ENCODE data around the gene PAX7.

PAX7 gene

DNA sequence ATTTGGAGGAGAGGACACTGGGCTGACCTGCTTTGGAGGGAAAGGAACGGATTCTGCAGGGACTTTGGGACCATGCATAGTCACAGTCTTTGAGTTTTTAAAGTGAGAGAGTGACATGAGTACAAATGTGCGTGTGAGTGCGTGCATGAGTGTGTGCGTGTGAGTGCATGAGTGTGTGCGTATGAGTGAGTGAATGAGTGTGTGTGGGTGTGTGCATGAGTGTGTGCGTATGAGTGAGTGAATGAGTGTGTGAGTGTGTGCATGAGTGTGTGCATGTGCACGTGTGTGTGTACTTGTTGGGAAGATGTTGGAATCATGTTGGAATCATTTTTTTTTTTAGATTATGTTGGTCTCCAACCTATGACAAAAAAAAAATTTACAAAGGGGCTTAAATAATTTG is 70.5 kb downstream of the PAX7 start:
- no peak for DNase-seq (ENCODE audit: low read depth in 2 of 2)

DNA sequence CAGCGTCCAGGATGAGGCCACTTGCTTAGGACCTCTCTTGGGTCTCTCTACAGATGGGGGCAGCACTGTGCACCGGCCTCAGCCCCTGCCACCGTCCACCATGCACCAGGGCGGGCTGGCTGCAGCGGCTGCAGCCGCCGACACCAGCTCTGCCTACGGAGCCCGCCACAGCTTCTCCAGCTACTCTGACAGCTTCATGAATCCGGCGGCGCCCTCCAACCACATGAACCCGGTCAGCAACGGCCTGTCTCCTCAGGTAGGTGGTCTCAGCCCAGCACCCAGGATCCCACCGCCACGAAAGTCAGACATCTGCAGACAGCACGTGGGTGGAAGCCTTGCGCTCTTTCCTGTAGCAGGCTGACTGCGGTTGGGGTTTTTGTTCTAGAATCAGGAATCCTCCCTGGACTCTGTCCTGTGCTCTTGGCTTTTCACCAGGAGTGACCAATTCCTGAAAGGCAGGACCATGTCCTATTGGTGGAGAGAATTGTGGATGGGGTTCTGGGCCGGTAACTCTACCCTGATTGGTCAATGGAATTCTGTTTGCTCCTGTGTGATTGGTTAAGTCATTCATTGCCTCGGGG is 72.5 kb downstream of the PAX7 start:
- DNase-seq (ENCODE audit: low read depth in 2 of 2) = no peak

DNA sequence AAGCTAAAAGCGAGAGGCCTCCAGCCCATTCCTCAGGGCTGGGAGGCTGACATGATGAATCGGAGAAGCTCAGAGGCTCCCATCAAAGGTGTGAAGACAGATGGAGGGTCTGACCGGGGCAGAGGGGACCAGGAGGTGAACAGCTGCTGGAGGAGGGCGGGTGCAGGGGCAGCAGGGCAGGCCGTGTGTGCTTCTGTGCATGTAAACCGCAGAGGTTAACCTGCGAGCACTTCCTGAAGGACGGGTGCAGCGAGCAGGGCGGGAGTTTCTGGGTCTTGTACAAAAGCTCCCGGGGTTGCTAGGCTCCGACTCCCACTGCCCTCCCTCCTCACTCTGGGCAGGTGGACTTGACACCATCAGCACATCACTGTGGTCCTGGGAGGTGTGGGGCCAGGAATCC is 75.2 kb downstream of the PAX7 start:
- DNase-seq (ENCODE audit: low read depth in 2 of 2) = no peak

DNA sequence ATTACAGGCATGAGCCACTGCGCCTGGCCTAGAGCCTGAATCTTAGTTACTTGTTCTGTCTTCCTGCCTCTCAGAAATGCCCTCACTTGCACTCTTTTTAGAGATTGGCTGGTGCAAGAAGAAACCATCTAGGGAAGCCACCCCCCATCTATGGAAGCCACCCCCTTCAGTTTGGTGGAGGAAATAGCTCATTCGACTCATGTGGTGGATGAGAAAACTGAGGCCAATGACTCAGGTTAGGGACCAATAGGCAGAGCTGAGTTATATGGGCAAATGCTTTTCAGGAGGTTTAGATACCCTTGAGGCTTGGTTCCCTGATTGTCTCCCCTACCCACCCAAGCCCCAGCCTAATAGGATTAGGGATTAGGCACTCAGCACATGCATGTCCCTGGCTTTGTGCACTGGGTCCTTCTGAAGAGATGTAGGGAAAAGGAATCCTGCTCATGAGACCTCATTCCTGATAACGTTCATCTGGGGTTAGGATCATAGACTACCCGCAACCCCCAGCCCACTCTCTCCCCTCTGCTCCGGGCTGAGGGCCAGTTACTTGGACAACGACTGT is 77.1 kb downstream of the PAX7 start:
- no peak for DNase-seq (ENCODE audit: low read depth in 2 of 2)

DNA sequence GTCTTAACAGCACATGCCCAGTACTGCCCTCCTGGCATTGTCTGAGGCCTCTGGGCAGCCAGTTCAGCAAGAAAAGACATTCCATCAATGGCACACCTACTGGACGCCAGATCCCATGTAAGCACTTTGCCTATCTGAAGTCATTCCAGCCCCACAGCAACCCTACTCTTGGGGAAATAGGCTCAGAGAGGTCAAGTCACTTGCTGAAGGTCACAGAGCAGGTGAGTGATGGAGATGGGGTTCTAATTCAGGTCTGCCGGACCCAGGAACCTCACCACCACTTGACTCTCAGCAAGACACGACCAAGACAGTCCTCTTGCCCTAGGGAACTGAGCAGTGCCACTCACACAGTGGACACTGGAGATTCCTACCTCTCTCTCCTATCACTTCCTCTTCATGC is 79.4 kb downstream of the PAX7 start:
- no peak for DNase-seq (ENCODE audit: low read depth in 2 of 2)

DNA sequence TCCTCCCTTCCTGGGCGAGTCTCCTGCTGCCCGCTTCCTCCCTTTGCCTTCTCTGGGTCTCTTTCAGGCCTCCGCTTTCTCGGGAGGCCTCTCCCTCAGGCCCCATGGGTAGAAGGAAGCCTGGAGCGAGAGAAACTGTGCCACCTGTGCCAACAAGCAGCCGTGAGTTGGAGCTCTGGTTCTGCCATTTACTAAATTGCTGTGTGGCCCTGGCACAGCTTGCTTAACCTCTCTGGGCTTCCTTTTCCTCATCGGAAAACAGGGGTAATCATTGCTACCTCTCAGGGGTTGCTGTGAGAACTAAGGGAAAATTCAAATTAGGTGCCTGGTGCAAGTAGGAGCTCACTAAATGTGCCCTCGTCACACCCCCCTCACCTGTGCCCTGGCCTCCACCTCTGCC is 80.4 kb downstream of the PAX7 start:
- no peak for DNase-seq (ENCODE audit: low read depth in 2 of 2)

DNA sequence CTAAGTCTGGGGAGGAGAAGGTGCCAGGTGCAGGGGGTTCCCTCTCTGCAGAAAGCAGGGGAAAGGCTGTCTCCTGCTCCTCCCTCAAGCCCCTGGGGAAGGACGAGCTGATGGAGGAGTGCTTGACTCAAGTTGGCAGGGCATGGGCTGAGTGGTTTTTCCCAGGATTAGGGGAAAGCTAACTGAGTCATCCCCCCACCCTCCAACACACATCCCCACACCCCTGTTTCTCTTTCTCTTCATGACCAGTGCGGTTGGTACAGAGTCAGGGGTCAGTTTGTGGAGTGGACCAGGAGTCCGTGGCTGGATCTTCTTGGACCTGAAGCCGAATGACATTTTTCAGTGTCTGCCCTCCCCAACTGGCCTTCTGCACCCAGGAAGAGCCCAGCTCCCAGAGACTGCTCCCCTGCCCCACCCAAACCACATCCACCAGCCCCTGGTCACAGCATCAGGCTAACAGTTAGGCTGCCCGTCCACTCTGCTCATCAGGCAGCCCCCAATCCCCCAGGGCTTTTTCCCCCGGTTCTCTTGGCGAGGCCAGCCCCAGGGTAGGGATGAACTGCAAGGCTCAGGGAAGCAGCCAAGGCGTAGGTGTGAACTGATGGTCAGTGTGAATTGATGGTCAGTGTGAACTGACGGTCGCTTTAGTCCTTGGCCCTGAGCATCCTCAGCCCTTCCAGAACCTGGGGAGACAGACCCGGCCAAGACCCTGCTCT is 81.0 kb downstream of the PAX7 start:
- DNase-seq (ENCODE audit: low read depth in 2 of 2) = no peak

DNA sequence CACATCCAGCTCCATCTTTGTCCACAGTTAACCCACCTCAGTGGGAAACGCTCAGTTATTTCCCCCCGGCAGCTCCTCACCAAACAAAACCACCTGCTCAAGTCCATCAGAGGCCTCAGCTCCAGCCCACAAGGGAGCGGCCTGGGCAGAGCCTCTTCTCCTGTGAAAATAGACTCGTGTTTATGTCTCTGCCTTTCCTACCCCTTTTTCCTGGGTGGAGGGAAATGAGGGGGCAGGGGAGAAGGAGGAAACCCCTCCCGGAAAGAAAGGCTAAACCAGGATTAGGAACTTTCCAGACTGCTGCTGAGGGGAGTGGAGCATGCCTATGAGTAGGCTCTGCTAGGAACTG is 81.6 kb downstream of the PAX7 start:
- no peak for DNase-seq (ENCODE audit: low read depth in 2 of 2)

DNA sequence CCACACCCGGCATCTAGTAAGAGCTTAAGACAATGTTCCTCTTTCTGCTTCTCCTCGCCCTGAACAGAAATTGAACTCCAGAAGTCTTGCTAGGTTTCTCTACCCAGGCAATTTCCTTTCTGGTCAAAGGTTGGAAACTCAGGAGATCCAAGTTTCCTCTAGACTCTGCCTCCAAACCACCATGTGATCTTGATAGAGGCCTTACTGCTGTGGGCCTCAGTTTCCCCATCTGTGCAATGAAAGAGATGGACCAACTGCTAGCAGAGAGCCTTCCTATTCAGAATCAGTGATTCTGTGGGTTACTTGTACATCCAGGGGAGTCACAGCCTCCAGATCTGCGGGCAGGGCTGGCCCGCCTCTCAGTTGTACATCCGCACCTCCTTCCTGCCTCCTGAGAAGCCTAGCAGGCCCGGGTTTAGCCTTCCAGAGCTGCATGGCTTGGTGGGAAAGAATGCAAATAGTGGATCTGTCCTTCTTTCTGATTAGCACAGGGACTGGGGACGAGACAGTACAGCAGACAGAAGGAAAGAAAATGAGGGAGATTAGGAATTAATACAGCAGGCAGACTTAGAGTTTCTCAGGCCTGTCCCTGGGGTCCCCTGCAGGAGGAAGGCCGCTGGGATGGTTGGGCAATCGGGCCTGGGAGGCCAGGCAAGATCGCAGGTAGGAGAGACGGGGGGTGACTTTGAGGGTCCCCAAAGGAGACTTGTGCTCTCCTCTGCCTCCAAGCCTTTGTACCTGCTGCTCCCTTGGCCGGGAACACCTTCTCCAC is 83.9 kb downstream of the PAX7 start:
- no peak for DNase-seq (ENCODE audit: low read depth in 2 of 2)

DNA sequence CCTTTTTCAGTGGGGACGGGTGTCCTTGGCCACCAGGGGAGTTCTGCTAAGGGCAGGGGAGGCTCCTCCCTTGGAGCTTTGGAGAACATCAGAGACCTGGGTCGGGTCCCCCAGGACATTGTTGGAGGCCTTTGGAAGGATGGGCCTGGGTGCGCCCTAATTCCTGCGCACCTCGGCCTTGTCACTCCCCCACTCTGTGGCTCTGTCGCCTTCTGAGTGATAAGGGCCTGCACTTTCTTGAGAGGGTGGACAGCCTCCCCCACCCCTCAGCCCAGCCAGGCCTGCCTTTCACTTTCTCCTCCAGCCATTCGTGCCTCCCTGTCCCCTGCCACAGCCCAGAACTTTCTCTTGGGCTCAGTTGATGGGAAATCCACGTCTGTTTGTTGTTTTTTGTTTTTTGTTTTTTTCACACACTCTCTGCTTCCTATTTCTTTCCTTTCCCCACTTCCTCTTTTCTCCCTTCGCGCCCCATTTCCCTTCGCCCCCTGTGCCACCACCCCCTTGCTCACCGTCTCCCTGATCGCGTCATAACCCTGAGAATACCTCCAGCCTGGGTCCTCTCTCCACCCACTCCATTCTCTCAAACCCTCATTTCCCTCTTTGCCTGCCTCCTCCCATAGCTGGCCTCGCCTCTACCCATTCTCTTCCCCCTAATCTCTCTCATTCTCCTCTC is 85.6 kb downstream of the PAX7 start:
- DNase-seq (ENCODE audit: low read depth in 2 of 2) = no peak

DNA sequence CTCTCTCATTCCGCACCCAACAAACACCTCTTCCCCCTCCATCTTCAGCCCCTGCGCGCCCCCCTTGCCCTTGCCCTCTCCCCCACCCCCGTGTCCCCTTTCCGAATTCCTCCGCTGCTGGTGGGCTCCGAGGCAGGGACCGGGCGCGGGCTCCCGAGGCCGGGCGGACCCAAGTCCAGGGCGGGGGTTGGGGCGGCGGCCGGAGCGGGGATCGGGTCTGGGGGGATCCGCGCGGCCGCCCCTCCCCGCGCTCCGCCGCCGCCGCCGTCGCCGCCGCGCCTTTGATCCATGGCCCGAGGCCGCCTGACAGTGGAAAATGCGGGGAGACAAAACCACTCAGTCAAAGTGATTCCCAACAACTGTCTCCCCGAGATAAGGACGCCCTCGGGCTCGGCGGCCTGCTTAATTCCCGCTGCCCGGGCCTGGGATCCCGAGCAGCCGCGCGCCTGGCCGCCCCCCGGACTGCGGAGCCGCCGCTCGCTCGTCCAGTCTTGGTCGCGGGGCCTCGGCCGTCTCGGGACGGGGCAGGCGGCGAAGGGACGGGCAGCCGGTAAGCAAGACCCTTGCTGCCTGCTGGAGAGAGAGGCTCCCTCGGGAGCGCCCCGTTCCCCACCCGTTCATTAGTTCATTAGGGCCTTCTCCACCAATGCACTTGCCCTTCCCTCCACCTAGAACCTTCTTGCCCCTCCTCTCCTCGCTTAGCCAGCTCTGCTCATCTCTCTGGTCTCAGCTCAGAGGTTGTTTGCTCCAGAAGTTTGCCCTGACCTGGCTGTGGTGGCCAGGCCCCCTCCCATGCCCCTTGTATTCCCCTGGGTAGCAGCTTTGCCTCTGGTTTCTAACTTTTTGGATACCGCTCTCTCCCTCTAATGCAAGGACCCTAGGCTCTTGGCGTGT is 86.4 kb downstream of the PAX7 start:
- DNase-seq (ENCODE audit: low read depth in 2 of 2) = no peak

DNA sequence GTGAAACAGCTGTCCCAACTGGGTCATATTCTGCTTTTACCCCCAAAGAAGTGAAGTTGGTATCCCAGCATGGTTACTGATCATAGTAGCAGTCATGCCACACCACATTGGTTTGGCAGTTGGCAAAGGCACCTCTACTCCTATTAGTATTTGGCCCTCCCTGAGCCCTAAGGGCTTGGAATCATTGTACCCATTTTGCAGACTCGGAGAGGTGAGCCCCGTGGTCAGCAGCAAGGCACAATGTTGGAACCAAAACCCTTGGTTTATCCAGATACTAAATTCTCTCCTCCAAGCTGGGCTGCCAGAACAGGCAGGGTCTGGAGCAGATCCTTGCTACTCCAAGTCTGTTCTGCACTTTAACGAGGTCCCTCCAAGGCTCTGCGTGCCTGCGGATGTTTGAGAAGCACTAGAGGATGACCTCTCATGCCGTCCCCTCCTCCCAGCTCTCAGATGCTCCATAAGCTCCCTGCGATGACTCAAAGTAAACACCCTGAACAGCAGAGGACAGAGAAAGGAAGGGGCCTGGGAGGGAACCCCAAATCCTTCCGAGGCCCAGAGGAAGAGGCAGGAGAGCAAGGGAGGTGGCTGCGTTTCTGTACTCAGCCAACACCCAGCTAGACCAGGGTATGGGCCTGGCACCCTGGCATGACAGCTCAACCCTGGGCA is 89.3 kb downstream of the PAX7 start:
- DNase-seq (ENCODE audit: low read depth in 2 of 2) = no peak

DNA sequence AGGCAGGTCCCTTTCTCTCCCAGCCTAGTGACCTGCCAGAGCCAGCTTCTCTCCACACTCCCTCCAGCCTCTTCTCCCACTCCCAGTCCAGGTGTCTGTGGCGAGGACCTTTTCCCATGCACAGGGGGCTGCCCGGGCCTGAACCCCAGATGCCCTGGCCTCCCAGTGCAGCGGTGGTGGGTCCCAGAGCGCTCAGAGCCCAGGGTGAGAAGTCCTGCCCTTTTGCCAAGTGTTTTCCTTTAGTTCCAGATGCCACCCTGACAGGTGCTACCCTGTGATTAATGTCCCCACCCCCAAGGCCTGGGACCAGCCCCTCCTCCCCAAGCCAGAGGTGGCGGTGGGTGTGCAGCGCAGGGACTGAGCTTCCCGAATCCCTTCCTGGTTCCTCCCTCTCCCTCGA is 90.4 kb downstream of the PAX7 start:
- no peak for DNase-seq (ENCODE audit: low read depth in 2 of 2)

DNA sequence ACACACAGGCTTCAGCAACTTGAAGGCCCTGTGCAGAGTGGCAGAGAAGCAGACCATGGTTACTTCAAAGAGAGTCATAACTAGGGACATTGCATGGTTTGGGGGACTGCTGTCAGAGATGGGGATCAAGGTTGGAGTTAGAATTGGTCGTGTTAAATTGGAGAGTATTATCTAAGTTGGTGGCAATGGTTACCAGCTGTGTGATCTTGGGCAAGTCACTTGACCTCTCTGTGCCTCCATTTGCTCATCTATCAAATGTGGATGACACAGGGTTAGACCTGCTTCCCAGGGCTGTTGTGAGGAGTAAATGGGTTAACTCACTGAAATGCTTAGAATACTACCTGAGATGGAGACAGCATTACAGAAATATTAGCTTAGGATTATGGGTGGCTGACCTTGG is 91.1 kb downstream of the PAX7 start:
- no peak for DNase-seq (ENCODE audit: low read depth in 2 of 2)

DNA sequence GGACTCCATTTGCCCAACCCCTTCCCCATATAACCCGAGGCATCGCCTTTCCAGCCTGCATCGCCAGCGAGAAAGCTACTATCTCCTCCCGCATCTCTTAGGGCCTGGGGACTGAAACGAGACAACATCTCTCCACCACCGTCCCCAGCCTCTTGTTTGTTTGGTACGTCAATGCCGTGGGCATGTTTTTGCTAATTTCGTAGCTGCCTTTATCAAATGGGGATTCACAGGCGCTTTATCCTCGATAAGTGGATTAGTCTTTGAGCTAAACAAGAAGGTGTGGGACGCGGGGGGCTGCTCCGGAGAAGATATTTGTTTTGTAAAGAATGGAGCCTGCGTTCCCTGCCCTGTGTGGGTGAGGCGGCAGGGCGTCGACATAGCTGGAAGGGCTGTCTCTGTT is 91.6 kb downstream of the PAX7 start:
- DNase-seq (ENCODE audit: low read depth in 2 of 2) = no peak

DNA sequence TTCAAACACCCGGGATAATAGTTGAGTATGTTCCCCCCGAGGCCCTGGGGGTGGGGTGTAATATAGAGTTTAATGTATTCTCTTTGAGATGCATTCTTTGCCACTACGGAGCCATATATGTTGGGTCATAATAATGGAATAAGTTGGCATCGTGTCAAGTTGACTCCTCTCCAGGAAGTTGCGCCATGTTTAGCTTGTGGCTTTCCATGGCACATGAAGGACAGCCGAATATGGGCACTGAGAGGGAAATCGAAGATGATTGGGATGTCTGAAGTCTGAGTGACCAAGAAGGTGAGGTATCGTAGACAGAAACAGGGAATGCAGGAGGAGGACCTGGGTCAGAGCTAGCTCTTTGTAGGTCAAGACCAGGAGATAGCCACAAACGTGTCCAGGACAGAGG is 92.6 kb downstream of the PAX7 start:
- no peak for DNase-seq (ENCODE audit: low read depth in 2 of 2)

DNA sequence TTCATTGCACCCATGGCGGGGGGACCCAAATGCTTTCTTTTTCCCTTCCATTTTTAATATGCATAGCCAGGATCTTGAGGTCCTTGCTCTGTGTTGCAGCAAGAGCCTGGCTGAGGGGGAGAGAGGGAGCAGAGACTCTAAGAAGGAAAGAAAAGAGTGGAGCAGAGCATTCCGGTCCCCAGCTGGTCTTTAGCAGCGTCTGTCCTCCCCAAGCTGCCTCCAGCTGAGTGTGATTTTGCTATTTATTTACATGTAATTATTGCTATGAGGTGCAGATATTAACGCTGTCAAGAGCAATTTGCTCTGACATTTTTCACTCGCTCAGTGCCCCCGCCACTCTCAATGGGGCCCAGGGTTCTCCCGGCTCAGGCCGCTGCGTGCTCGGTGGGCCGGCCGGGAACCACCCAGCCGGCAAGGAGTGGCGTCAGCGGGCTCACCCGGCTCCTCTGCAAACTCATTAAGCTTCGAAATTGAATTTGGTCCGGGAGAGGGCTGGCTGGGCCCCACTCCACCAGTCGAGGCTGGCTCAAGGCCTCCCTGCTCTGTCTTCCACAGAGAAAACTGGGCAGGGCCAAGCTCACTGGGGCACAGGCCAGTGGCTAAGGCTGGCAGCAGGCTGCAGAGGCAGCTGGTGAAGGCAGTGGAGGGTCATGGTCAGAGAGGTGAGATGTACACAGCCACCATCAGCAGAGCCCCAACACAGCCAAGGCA is 93.2 kb downstream of the PAX7 start:
- no peak for DNase-seq (ENCODE audit: low read depth in 2 of 2)

DNA sequence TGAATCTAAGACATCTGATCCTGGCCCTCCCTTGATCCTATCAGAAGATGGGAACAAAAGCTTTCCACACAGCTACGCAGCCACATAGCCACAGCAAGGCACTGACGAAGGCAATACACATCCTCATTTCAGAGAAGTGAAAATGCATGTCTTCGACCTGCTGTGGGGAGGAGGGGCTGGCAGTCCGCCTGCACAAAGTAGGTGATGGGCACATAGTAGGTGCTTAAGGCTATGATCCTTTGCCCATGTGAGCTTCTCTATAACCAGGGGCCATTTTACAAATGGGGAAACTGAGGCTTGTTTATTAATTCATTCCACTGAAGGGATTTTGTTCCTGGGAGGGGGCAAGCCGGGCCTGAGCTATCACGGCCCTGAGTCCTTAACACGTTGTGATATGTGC is 94.2 kb downstream of the PAX7 start:
- no peak for DNase-seq (ENCODE audit: low read depth in 2 of 2)

DNA sequence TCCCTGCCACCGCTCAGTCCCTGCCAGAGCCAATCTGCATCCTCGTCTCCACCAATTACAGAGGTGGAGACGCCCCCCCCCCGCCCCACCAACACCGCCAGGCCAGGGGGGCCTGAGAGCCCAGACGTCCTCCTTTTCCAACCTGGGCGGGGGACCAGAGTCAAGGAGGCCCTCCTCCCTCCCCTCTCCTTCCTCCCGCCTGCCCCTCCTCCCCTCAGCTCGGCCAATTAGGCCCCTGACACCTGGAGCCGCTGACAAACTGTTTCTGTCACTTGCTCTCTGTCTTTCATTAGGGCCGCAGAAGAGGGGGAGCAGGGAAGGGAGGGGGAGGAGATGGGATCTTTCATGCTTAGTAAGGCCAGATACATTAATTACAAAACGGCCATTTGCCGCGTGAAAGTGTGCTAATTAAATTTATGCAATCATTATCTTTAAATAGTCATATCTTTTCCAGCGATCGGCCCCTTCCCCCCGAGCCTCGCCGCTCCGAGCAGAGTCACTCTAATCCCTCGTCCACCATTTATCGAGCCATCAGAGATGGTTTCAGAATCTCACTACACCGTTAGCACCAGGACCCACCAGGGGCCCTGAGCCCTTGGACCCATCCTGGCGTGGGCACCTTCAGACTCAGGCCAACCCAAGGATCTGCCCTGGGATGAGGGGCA is 94.7 kb downstream of the PAX7 start:
- DNase-seq (ENCODE audit: low read depth in 2 of 2) = no peak

DNA sequence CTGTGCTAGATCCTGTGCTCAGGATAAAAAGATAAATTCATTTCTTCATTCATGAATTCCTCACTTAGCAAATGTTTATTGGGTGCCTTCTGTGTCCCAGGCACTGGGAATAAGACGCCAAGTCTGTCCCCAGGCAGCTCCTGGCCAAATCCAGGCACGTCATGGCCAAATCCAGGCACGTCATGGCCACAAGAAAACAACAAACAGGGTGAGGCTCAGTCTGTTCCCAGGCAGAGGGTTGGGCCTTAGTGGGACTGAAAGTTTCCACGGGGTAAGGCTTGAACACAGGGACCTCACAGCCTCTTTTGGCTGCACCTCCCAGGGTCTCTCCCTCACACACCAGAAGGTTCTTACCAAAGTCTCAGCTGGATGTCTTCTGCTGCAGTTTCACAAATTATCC is 95.7 kb downstream of the PAX7 start:
- no peak for DNase-seq (ENCODE audit: low read depth in 2 of 2)

All from activated CD8-positive, alpha-beta memory T cell treated with anti-CD3 and anti-CD28 coated beads for 4 hours (primary cell).